Endodermal cell (in vitro differentiated cells): ENCODE data around the gene SMAGP. TPM values are rescaled to one million over a fixed set of nuclear protein-coding genes. Genes with fewer than 3 reads are reported as not detected.
"Not testable (repeated sequence)": the region's sequence is repeated elsewhere in the genome, so short reads cannot be mapped to it uniquely, and the experiment has no call there.

Source experiments
- DNase-seq: peaks from one replicate; pipeline ENCODE4 v3.0.0-alpha.2; 2017
- H3K27ac ChIP-seq: 2 replicates; pipeline ENCODE4 v1.5.1; 2013; ENCODE audit warnings: mild to moderate bottlenecking, low read depth, low read length, moderate library complexity
- H3K27me3 ChIP-seq: 2 replicates; pipeline ENCODE4 v1.6.1; 2013; ENCODE audit warnings: mild to moderate bottlenecking, low read length, moderate library complexity; ENCODE audit not compliant: insufficient read depth, control insufficient read depth, poor library complexity, severe bottlenecking
- H3K36me3 ChIP-seq: 2 replicates; pipeline ENCODE4 v1.7.0; 2013; ENCODE audit warnings: mild to moderate bottlenecking, low read length, moderate library complexity; ENCODE audit not compliant: control insufficient read depth, insufficient read depth
- H3K4me1 ChIP-seq: one replicate; pipeline ENCODE4 v1.7.0; 2013; ENCODE audit warnings: low read length; ENCODE audit not compliant: control insufficient read depth, insufficient read depth
- H3K4me3 ChIP-seq: 2 replicates; pipeline ENCODE4 v1.5.1; 2013; ENCODE audit warnings: mild to moderate bottlenecking, low read length, moderate library complexity
- H3K9ac ChIP-seq: 2 replicates; pipeline ENCODE4 v1.6.1; 2013; ENCODE audit warnings: mild to moderate bottlenecking, low read length, moderate library complexity; ENCODE audit not compliant: poor library complexity, severe bottlenecking; ENCODE audit errors: extremely low read depth
- H3K9me3 ChIP-seq: 2 replicates; pipeline ENCODE4 v1.6.1; 2013; ENCODE audit warnings: mild to moderate bottlenecking, low read length, moderate library complexity; ENCODE audit not compliant: control insufficient read depth
- H3K27ac Mint-ChIP-seq: 2 replicates; pipeline ENCODE4 v1.8.0; 2020; ENCODE audit warnings: mixed read lengths
- H3K27me3 Mint-ChIP-seq: 2 replicates; pipeline ENCODE4 v1.8.0; 2021; ENCODE audit warnings: mild to moderate bottlenecking, mixed read lengths; ENCODE audit not compliant: insufficient read depth
- H3K36me3 Mint-ChIP-seq: 2 replicates; pipeline ENCODE4 v1.8.0; 2020; ENCODE audit warnings: low read depth, mixed read lengths
- H3K4me1 Mint-ChIP-seq: 2 replicates; pipeline ENCODE4 v1.8.0; 2020; ENCODE audit warnings: mixed read lengths
- H3K4me3 Mint-ChIP-seq: 2 replicates; pipeline ENCODE4 v1.8.0; 2020; ENCODE audit warnings: mild to moderate bottlenecking, moderate library complexity, mixed read lengths
- H3K9me3 Mint-ChIP-seq: 2 replicates; pipeline ENCODE4 v1.8.0; 2020; ENCODE audit warnings: mild to moderate bottlenecking, mixed read lengths
- WGBS, 2 experiments: methylation state at CpG; one replicate each; pipeline versions ENCODE4 v1.1.5 to v1.1.7; 2013; ENCODE audit warnings: missing lambda C conversion rate in 2 of 2, mixed read lengths in 1 of 2; ENCODE audit not compliant: insufficient coverage in 1 of 2, insufficient read length in 1 of 2; 5-methylcytosine and 5-hydroxymethylcytosine counted together
- total RNA-seq, 2 donors: library from RNA; stranded (reverse); fragmentation: NEBNext Ultra II Directional in 1 of 2; extraction: Animal tissue kit (Norgen Biotek cat#: 25700) in 1 of 2; gene quantifications; 2 replicates in 1 of 2; 3 replicates in 1 of 2; pipeline ENCODE4 v1.2.1, GENCODE V29; 2021
- TF ChIP-seq, protein P1 (sequence below): fragments of 200-600 bp; sonication (generic); conservative IDR thresholded peaks from 2 replicates; pipeline ENCODE4 v1.5.0; 2021; ENCODE audit warnings: antibody characterized with exemption, mild to moderate bottlenecking

Gene SMAGP
- total RNA-seq, 2 donors from 2014 or later: 43.5 to 61.2 TPM

DNA sequence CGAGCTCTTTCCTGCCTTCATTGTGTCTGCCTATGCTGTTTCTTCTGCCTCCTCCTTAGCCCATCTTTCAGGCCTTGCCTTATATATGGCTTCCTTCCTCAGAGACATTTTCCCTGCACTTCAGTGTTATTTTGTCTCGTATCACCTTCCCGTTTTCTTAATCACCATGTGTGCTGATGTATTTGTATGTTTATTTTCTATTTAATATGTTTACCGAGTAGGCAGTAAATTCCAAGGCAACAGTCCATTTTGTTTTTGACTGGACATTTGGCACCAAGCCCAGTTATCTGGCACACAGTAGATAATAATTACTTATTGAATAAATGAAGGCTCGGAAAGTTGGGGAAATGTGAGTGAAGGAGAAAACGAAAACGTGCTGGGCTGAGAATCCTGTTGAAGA is 47.8 kb downstream of the SMAGP start:
- Mint-ChIP-seq H3K9me3 (no peaks in the 10 kb centered on the region), H3K27ac (no peak overlapping the region), H3K36me3 (peaks cover 11% of the 10 kb centered on the region), H3K4me1 (peaks cover 12% of the 10 kb centered on the region), H3K27me3 (no peaks in the 10 kb centered on the region), H3K4me3 (no peak overlapping the region)
- Histone ChIP-seq H3K4me3 (no peak overlapping the region), H3K9me3 (no peaks in the 10 kb centered on the region), H3K27ac (no peak overlapping the region), H3K27me3 (no peaks in the 10 kb centered on the region), H3K4me1 (peaks cover 4% of the 10 kb centered on the region), H3K9ac (no peak overlapping the region), H3K36me3 (no peaks in the 10 kb centered on the region)
- no peak for DNase-seq
- 84 to 96% methylated on average over 4 to 7 of the region's 7 CpGs for WGBS, 2 experiments
- TF ChIP-seq, protein P1, sequence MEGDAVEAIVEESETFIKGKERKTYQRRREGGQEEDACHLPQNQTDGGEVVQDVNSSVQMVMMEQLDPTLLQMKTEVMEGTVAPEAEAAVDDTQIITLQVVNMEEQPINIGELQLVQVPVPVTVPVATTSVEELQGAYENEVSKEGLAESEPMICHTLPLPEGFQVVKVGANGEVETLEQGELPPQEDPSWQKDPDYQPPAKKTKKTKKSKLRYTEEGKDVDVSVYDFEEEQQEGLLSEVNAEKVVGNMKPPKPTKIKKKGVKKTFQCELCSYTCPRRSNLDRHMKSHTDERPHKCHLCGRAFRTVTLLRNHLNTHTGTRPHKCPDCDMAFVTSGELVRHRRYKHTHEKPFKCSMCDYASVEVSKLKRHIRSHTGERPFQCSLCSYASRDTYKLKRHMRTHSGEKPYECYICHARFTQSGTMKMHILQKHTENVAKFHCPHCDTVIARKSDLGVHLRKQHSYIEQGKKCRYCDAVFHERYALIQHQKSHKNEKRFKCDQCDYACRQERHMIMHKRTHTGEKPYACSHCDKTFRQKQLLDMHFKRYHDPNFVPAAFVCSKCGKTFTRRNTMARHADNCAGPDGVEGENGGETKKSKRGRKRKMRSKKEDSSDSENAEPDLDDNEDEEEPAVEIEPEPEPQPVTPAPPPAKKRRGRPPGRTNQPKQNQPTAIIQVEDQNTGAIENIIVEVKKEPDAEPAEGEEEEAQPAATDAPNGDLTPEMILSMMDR: no peak

DNA sequence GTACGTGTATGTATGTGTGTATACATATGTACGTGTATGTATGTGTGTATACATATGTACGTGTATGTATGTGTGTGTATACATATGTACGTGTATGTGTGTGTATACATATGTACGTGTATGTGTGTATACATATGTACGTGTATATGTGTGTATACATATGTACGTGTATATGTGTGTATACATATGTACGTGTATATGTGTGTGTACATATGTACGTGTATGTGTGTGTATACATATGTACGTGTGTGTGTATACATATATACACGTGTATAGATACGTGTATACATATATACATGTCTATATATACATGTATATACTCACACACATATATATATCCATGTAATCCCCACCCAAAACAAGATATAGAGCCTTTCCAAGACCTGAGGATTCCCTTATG is 50.4 kb downstream of the SMAGP start:
- peak overlapping the region; percentile 84 for H3K4me3 ChIP-seq
- WGBS, 2 experiments: 92 to 93% methylated on average over 9 of the region's 12 CpGs
- not testable (repeated sequence) for H3K27me3 Mint-ChIP-seq, H3K4me1 ChIP-seq, H3K9me3 ChIP-seq, H3K27me3 ChIP-seq, H3K9me3 Mint-ChIP-seq, H3K9ac ChIP-seq, H3K27ac Mint-ChIP-seq, H3K4me3 Mint-ChIP-seq, H3K36me3 ChIP-seq, H3K27ac ChIP-seq, DNase-seq
- peaks cover 12% of the 10 kb centered on the region for H3K4me1 Mint-ChIP-seq
- H3K36me3 Mint-ChIP-seq: peaks cover 10% of the 10 kb centered on the region

DNA sequence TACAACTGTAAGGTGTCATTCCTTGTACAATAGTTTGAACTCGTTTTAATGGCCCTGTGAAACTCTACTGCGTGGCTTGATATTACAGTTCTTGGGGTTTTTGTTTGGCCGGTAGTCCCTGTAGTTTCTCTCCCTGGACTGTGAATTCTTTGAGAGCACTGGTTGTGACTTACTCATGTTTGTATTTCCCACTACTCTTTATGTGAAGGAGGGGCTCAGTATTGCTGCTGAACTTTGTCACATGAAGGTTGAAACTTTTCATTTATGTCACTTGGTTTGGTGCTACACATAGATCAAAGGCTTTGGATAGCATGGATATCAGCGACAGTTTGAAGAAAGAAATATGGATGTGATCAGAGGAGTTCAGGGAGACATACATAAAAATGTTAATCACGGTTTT is 50.9 kb downstream of the SMAGP start:
- TF ChIP-seq, protein P1: no peak
- H3K9me3 Mint-ChIP-seq: no peaks in the 10 kb centered on the region
- H3K36me3 Mint-ChIP-seq: peaks cover 8% of the 10 kb centered on the region

DNA sequence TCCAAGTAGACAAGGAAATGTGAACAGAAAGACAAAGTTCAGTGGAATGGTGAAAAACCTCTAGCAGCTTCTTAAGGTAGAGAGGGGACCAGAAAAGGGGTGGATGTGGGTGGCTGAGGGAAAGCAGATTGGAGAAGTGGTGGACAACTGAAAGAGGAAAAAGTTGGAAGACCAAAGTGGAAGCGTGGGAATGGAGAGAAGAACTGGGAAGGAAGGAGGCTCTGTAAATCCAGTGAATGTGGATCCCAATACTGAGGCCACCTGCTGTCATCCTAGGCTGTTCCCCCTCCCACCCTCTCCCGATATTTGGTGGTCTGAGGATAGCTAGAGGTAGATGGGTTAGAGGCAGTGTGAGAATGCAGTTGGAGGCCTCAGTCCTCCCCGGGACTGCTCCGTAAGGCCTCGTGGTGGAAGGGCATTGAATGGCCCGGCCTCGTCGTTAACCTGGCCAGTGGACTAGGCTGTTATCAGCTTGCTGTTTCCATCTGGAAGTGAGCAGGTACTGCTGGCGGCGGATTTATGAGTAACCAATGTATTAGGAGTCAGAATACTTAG is 51.5 kb downstream of the SMAGP start:
- Histone ChIP-seq H3K27me3 (no peaks in the 10 kb centered on the region), H3K9ac (peak overlapping the region; percentile 80), H3K27ac (peak overlapping the region; percentile 38), H3K4me1 (peaks cover 4% of the 10 kb centered on the region), H3K4me3 (peak overlapping the region; percentile 84), H3K36me3 (no peaks in the 10 kb centered on the region), H3K9me3 (no peaks in the 10 kb centered on the region)
- peak overlapping the region; percentile 75 for H3K4me3 Mint-ChIP-seq
- no peaks in the 10 kb centered on the region for H3K9me3 Mint-ChIP-seq
- H3K36me3 Mint-ChIP-seq: peaks cover 10% of the 10 kb centered on the region
- TF ChIP-seq, protein P1: peak; percentile 34
- DNase-seq: peak; percentile 83
- H3K27ac Mint-ChIP-seq: peak overlapping the region; percentile 94
- H3K27me3 Mint-ChIP-seq: no peaks in the 10 kb centered on the region
- H3K4me1 Mint-ChIP-seq: peaks cover 12% of the 10 kb centered on the region
- 35 to 42% methylated on average over 7 of the region's 10 CpGs for WGBS, 2 experiments

More for the DNA sequence above, 50.9 kb downstream of the SMAGP start:
- Mint-ChIP-seq H3K4me1 (peaks cover 12% of the 10 kb centered on the region), H3K27me3 (no peaks in the 10 kb centered on the region), H3K4me3 (peak overlapping the region; percentile 75), H3K27ac (no peak overlapping the region)
- no peak for DNase-seq
- Histone ChIP-seq H3K4me3 (peak overlapping the region; percentile 84), H3K9me3 (no peaks in the 10 kb centered on the region), H3K36me3 (no peaks in the 10 kb centered on the region), H3K9ac (no peak overlapping the region), H3K27me3 (no peaks in the 10 kb centered on the region), H3K27ac (no peak overlapping the region), H3K4me1 (peaks cover 4% of the 10 kb centered on the region)
- WGBS, 2 experiments: 88% methylated on average over 1 to 4 of the region's 5 CpGs
